ENCODE measurements around the gene SHROOM1. TPM values are rescaled to one million over a fixed set of nuclear protein-coding genes. Genes with fewer than 3 reads are reported as not detected.

Gene SHROOM1
- total and polyA plus RNA-seq, 9 of the 15 experiments (the other 6 are each of a cell fraction or from before 2014, with no cell fraction given) = 0.44 to 26.5 (median 11.9) TPM

DNA sequence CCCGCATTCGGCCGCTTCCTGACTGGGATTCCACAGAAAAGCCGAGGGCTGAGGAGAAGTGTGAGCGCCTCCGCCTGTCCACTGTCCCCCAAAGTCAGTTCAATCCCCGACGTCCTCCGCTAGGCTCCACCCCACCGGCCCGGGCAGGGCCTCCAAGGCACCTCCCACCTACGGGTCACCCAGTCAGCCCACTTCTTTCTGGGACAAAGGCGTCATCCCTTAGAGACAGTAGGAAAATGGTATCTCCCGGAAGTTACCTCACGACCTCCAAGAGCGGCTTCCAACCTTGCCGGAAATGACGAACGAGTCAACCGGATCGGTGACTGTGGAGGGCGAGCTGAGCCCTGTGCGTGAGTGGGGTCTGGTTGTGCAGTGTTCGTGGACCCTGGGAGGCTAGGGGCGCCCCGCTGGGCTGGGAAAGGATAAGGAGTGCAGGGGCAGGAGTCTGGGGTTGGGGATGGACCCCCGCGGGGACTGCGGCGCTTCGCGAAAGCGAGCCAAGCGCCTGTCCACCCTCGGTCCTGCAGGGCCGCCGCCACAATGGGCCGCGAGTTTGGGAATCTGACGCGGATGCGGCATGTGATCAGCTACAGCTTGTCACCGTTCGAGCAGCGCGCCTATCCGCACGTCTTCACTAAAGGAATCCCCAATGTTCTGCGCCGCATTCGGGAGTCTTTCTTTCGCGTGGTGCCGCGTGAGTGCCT is 36.0 kb upstream of the SHROOM1 start, which contains the start of the genes GDF9 and UQCRQ (continued):
- TF ChIP-seq, protein P1, sequence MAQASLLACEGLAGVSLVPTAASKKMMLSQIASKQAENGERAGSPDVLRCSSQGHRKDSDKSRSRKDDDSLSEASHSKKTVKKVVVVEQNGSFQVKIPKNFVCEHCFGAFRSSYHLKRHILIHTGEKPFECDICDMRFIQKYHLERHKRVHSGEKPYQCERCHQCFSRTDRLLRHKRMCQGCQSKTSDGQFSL (CRISPR knock-in tag; IDR thresholded peaks at IDR 0.05) = no peak
- TF ChIP-seq, protein P1 (tag; IDR thresholded peaks at IDR 0.05) = no peak
- TF ChIP-seq, protein P2, sequence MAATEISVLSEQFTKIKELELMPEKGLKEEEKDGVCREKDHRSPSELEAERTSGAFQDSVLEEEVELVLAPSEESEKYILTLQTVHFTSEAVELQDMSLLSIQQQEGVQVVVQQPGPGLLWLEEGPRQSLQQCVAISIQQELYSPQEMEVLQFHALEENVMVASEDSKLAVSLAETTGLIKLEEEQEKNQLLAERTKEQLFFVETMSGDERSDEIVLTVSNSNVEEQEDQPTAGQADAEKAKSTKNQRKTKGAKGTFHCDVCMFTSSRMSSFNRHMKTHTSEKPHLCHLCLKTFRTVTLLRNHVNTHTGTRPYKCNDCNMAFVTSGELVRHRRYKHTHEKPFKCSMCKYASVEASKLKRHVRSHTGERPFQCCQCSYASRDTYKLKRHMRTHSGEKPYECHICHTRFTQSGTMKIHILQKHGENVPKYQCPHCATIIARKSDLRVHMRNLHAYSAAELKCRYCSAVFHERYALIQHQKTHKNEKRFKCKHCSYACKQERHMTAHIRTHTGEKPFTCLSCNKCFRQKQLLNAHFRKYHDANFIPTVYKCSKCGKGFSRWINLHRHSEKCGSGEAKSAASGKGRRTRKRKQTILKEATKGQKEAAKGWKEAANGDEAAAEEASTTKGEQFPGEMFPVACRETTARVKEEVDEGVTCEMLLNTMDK (IDR thresholded peaks at IDR 0.05; ENCODE audit: borderline replicate concordance, insufficient read depth, low read depth, low read length, poor library complexity, severe bottlenecking) = no peak
- TF ChIP-seq NFXL1 (CRISPR knock-in tag; IDR thresholded peaks at IDR 0.05) (no peak), CC2D1A (IDR thresholded peaks at IDR 0.05) (peak; percentile 81), U2AF1 (optimal IDR thresholded peaks at IDR 0.05; ENCODE audit: low read depth, low read length) (no peak), RBM34 (IDR thresholded peaks at IDR 0.05; ENCODE audit: borderline replicate concordance, insufficient read depth, low read length) (no peak), RBM25 (IDR thresholded peaks at IDR 0.05; ENCODE audit: low read depth, low read length, severe bottlenecking) (no peak), CEBPG (CRISPR knock-in tag; IDR thresholded peaks at IDR 0.05) (0 out of 2 replicates have a peak, but pooled peaks have one; percentile 2), CEBPG (tag; conservative IDR thresholded peaks at IDR 0.05 in 1 of 2, IDR thresholded peaks at IDR 0.05 in 1 of 2) (no peak), RNF2 (IDR thresholded peaks at IDR 0.05) (peak; percentile 73; the same call in 1 of the 2 replicates), POLR3A (IDR thresholded peaks at IDR 0.05; ENCODE audit: borderline replicate concordance, extremely low read depth, insufficient read depth, insufficient read length) (no peak), ZZZ3 (IDR thresholded peaks at IDR 0.05) (no peak), EHMT2 (IDR thresholded peaks at IDR 0.05) (no peak), SETDB1 (IDR thresholded peaks at IDR 0.05; ENCODE audit: low read length) (no peak), ZSCAN29 (IDR thresholded peaks at IDR 0.05) (no peak), ZNF217 (CRISPR knock-in tag; IDR thresholded peaks at IDR 0.05) (no peak), LCOR (CRISPR knock-in tag; IDR thresholded peaks at IDR 0.05) (peak; percentile 95)
- TF ChIP-seq, protein P3, sequence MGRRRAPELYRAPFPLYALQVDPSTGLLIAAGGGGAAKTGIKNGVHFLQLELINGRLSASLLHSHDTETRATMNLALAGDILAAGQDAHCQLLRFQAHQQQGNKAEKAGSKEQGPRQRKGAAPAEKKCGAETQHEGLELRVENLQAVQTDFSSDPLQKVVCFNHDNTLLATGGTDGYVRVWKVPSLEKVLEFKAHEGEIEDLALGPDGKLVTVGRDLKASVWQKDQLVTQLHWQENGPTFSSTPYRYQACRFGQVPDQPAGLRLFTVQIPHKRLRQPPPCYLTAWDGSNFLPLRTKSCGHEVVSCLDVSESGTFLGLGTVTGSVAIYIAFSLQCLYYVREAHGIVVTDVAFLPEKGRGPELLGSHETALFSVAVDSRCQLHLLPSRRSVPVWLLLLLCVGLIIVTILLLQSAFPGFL (CRISPR knock-in tag; IDR thresholded peaks at IDR 0.05) = no peak
- TF ChIP-seq, protein P4, sequence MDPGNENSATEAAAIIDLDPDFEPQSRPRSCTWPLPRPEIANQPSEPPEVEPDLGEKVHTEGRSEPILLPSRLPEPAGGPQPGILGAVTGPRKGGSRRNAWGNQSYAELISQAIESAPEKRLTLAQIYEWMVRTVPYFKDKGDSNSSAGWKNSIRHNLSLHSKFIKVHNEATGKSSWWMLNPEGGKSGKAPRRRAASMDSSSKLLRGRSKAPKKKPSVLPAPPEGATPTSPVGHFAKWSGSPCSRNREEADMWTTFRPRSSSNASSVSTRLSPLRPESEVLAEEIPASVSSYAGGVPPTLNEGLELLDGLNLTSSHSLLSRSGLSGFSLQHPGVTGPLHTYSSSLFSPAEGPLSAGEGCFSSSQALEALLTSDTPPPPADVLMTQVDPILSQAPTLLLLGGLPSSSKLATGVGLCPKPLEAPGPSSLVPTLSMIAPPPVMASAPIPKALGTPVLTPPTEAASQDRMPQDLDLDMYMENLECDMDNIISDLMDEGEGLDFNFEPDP (CRISPR knock-in tag; IDR thresholded peaks at IDR 0.05) = no peak
- TF ChIP-seq, protein P5, sequence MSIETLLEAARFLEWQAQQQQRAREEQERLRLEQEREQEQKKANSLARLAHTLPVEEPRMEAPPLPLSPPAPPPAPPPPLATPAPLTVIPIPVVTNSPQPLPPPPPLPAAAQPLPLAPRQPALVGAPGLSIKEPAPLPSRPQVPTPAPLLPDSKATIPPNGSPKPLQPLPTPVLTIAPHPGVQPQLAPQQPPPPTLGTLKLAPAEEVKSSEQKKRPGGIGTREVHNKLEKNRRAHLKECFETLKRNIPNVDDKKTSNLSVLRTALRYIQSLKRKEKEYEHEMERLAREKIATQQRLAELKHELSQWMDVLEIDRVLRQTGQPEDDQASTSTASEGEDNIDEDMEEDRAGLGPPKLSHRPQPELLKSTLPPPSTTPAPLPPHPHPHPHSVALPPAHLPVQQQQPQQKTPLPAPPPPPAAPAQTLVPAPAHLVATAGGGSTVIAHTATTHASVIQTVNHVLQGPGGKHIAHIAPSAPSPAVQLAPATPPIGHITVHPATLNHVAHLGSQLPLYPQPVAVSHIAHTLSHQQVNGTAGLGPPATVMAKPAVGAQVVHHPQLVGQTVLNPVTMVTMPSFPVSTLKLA (conservative IDR thresholded peaks at IDR 0.05) = peak; percentile 51 to 82

Data from K562 (cell line).